T-cell (primary cell): ENCODE data around the gene DAB2IP. TPM values are rescaled to one million over a fixed set of nuclear protein-coding genes. Genes with fewer than 3 reads are reported as not detected.

Source experiments
- ATAC-seq, 4 experiments: fragments of 200-7000 bp in 3 of 4; fragments of 150-1000 bp in 1 of 4; cut with Tn5 transposase; replicated peaks in 1 of 4; 1 replicate in 3 of 4; 2 replicates in 1 of 4; pipeline ENCODE4 v1.10.0; 2021; ENCODE audit warnings: moderate library complexity in 3 of 4, mild to moderate bottlenecking in 2 of 4, moderate number of reproducible peaks in 1 of 4
- CTCF ChIA-PET, 2 donors: fragments of 300-600 bp; sonication (Branson Sonifier 250); formaldehyde crosslinking; loops; one replicate each; lab custom pipeline; 2022; ENCODE audit warnings: antibody characterized with exemption in 2 of 2; lab: Charles Lee
- POLR2A ChIA-PET, 2 donors: fragments of 300-600 bp; sonication (Branson Sonifier 250); formaldehyde crosslinking; loops; one replicate each; lab custom pipeline; 2022; ENCODE audit warnings: antibody characterized with exemption in 2 of 2; lab: Charles Lee
- DNase-seq, 35 experiments: peaks; one replicate each; pipeline versions ENCODE4 v3.0.0 to v3.0.0-alpha.2; 2013 to 2023
- H3K27ac ChIP-seq: one replicate; pipeline ENCODE4 v1.5.1; 2013; ENCODE audit warnings: low read length
- H3K27me3 ChIP-seq, 2 experiments: replicated peaks in 1 of 2; 1 replicate in 1 of 2; 2 replicates in 1 of 2; pipeline versions ENCODE4 v1.6.1 to v1.7.0; 2013; ENCODE audit warnings: low read length in 1 of 2, mixed read lengths in 1 of 2; ENCODE audit not compliant: control insufficient read depth in 2 of 2, insufficient read depth in 2 of 2; ENCODE audit errors: extremely low read depth in 1 of 2
- H3K36me3 ChIP-seq, 2 donors: 1 replicate in 1 of 2; 2 replicates in 1 of 2; pipeline versions ENCODE4 v1.6.1 to v1.7.0; 2013; ENCODE audit warnings: low read length in 1 of 2; ENCODE audit not compliant: control insufficient read depth in 2 of 2, insufficient read depth in 1 of 2; ENCODE audit errors: extremely low read depth in 1 of 2
- H3K4me1 ChIP-seq, 2 experiments: 1 replicate in 1 of 2; 2 replicates in 1 of 2; pipeline versions ENCODE4 v1.6.1 to v1.7.0; 2013; ENCODE audit warnings: low read length in 2 of 2, mixed read lengths in 1 of 2; ENCODE audit not compliant: insufficient read depth in 2 of 2, control insufficient read depth in 1 of 2; ENCODE audit errors: extremely low read depth in 1 of 2
- H3K4me3 ChIP-seq, 2 donors: 1 replicate in 1 of 2; 2 replicates in 1 of 2; pipeline versions ENCODE4 v1.5.1 to v1.7.0; 2013; ENCODE audit warnings: mild to moderate bottlenecking in 2 of 2, low read length in 1 of 2, moderate library complexity in 1 of 2; ENCODE audit not compliant: control insufficient read depth in 1 of 2; ENCODE audit errors: extremely low read depth in 1 of 2
- H3K9me3 ChIP-seq: 2 replicates; pipeline ENCODE4 v1.7.0; 2013
- H3K27ac Mint-ChIP-seq, 2 donors: one replicate each; pipeline ENCODE4 v1.8.0; 2020 to 2021; ENCODE audit warnings: mild to moderate bottlenecking in 2 of 2, mixed read lengths in 2 of 2
- H3K27me3 Mint-ChIP-seq, 2 donors: one replicate each; pipeline ENCODE4 v1.8.0; 2021 to 2022; ENCODE audit warnings: mixed read lengths in 2 of 2
- H3K36me3 Mint-ChIP-seq: one replicate; pipeline ENCODE4 v1.8.0; 2021; ENCODE audit warnings: mixed read lengths
- H3K4me1 Mint-ChIP-seq, 3 donors: one replicate each; pipeline ENCODE4 v1.8.0; 2020 to 2022; ENCODE audit warnings: mixed read lengths in 3 of 3, mild to moderate bottlenecking in 1 of 3
- H3K4me3 Mint-ChIP-seq, 3 donors: one replicate each; pipeline ENCODE4 v1.8.0; 2020 to 2022; ENCODE audit warnings: mild to moderate bottlenecking in 3 of 3, mixed read lengths in 3 of 3, moderate library complexity in 3 of 3
- H3K9me3 Mint-ChIP-seq, 3 donors: one replicate each; pipeline ENCODE4 v1.8.0; 2020 to 2022; ENCODE audit warnings: mixed read lengths in 3 of 3
- WGBS: methylation state at CpG from one replicate; pipeline ENCODE4 v1.1.5; 2013; ENCODE audit warnings: missing lambda C conversion rate; ENCODE audit not compliant: insufficient coverage; 5-methylcytosine and 5-hydroxymethylcytosine counted together
- total RNA-seq, 35 experiments: library from RNA in 6 of 35; stranded (reverse) in 6 of 35; fragments of 120-200 nt in 1 of 35; gene quantifications; one replicate each; pipeline versions ENCODE4 v1.2.1 to v1.2.4 and lab custom pipeline; 2013 to 2026

DAB2IP gene
- total RNA-seq, 5 donors from 2014 or later (not counting 1 experiment from before 2014, with no cell fraction given) = 0.22 to 0.53 (median 0.34) TPM; not detected in 1

- peaks cover 0 to 9% of the 10 kb centered on the region in 2 experiments for H3K4me1 ChIP-seq
- no peaks in the 10 kb centered on the region for H3K9me3 ChIP-seq
- ChIA-PET POLR2A (no interaction called here), CTCF (interaction anchor here in 1 of 2 donors (0.6 kb wide), 1 partner anchor 38 kb away, joined by 3 read pairs; no protein-coding TSS in a partner anchor)
- Mint-ChIP-seq H3K36me3 (no peaks in the 10 kb centered on the region), H3K9me3 (no peaks in the 10 kb centered on the region), H3K4me3 (no peak overlapping the region), H3K4me1 (peaks cover 14 to 18% (median 18%) of the 10 kb centered on the region in 3 donors), H3K27me3 (peaks cover 33 to 63% of the 10 kb centered on the region in 2 donors), H3K27ac (no peak overlapping the region)
- no peaks in the 10 kb centered on the region for H3K36me3 ChIP-seq
- DNase-seq (no peak), ATAC-seq (no peak)
- H3K27ac ChIP-seq = no peak overlapping the region
- 89% methylated on average over 1 of the region's 6 CpGs for WGBS
- H3K4me3 ChIP-seq = no peak overlapping the region
- H3K27me3 ChIP-seq = peaks cover 0 to 66% of the 10 kb centered on the region in 2 experiments
These were observed 41.4 kb upstream of the DAB2IP start for GRCh38 chr9:121609822-121610637.

GRCh38 chr9:121610638-121610953 is 40.8 kb upstream of the DAB2IP start:
- peaks cover 14 to 18% (median 18%) of the 10 kb centered on the region in 3 donors for H3K4me1 Mint-ChIP-seq
- H3K27ac Mint-ChIP-seq = no peak overlapping the region
- POLR2A ChIA-PET = no interaction called here
- WGBS = 80% methylated on average over 1 of the region's 9 CpGs
- H3K36me3 Mint-ChIP-seq = no peaks in the 10 kb centered on the region
- Histone ChIP-seq H3K36me3 (no peaks in the 10 kb centered on the region), H3K27ac (no peak overlapping the region), H3K9me3 (no peaks in the 10 kb centered on the region), H3K4me1 (peaks cover 0 to 9% of the 10 kb centered on the region in 2 experiments), H3K4me3 (no peak overlapping the region), H3K27me3 (peaks cover 0 to 61% of the 10 kb centered on the region in 2 experiments)
- peaks cover 37 to 64% of the 10 kb centered on the region in 2 donors for H3K27me3 Mint-ChIP-seq
- no peaks in the 10 kb centered on the region for H3K9me3 Mint-ChIP-seq
- ATAC-seq (no peak), DNase-seq (no peak)
- H3K4me3 Mint-ChIP-seq = no peak overlapping the region
- CTCF ChIA-PET = interaction anchor here in 1 of 2 donors (0.6 kb wide), 1 partner anchor 38 kb away, joined by 3 read pairs; no protein-coding TSS in a partner anchor

- Histone ChIP-seq H3K9me3 (no peaks in the 10 kb centered on the region), H3K27me3 (peaks cover 0 to 67% of the 10 kb centered on the region in 2 experiments), H3K27ac (no peak overlapping the region), H3K4me3 (peak overlapping the region in 1 of 2 donors; percentile 11), H3K36me3 (no peaks in the 10 kb centered on the region), H3K4me1 (peaks cover 0 to 9% of the 10 kb centered on the region in 2 experiments)
- H3K27ac Mint-ChIP-seq = no peak overlapping the region
- DNase-seq = no peak
- ChIA-PET CTCF (no interaction called here), POLR2A (no interaction called here)
- H3K36me3 Mint-ChIP-seq = no peaks in the 10 kb centered on the region
- H3K27me3 Mint-ChIP-seq = peaks cover 41 to 66% of the 10 kb centered on the region in 2 donors
- peaks cover 14 to 18% (median 18%) of the 10 kb centered on the region in 3 donors for H3K4me1 Mint-ChIP-seq
- no peaks in the 10 kb centered on the region for H3K9me3 Mint-ChIP-seq
- 10% methylated on average over 2 of the region's 9 CpGs for WGBS
- no peak for ATAC-seq
- H3K4me3 Mint-ChIP-seq = peak overlapping the region in 1 of 3 donors; percentile 25
These were observed 38.9 kb upstream of the DAB2IP start for GRCh38 chr9:121612511-121612998.

DNA sequence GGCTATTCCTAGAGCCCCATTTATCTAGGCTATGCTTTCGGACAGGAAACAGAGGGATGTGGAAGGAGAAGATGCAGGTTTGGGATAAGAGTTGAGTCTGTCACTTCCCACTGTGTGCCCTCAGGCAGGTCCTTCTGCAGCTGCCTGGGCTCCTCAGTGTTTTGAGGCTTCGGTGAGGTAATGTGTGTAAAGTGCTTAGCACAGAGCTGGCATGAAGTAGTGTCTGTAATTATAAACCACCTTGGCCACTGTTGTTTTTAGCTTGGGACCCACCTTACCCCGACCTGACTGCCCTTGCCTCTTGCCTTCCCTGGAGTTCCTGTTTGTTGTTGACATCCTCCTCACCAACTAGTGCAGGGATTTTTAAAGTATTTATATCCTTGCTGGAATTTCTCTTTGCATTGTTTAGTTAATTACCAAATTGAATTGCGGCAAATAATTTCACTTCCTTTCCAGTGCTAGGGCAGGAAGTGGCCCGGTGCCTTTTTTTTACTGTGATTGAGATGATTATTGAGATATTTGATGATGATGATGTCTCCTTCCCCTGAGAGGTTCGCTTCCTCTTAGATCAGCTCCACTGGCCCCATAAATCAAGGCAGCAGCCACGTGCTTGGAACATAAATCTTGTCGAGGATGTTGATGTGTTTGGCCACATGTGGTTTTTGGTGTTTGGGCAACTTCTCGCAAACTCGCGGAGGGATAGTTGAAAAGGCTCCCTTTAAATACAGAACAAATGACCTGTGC is 38.3 kb upstream of the DAB2IP start:
- Histone ChIP-seq H3K36me3 (no peaks in the 10 kb centered on the region), H3K27ac (no peak overlapping the region), H3K9me3 (no peaks in the 10 kb centered on the region), H3K27me3 (peaks cover 0 to 65% of the 10 kb centered on the region in 2 experiments), H3K4me1 (peaks cover 0 to 9% of the 10 kb centered on the region in 2 experiments), H3K4me3 (peak overlapping the region in 1 of 2 donors; percentile 11)
- no peak for DNase-seq
- no peaks in the 10 kb centered on the region for H3K36me3 Mint-ChIP-seq
- CTCF ChIA-PET = no interaction called here
- no peak overlapping the region for H3K27ac Mint-ChIP-seq
- ATAC-seq = no peak
- POLR2A ChIA-PET = no interaction called here
- no peaks in the 10 kb centered on the region for H3K9me3 Mint-ChIP-seq
- peak overlapping the region in 1 of 3 donors; percentile 31 for H3K4me3 Mint-ChIP-seq
- peaks cover 37 to 60% of the 10 kb centered on the region in 2 donors for H3K27me3 Mint-ChIP-seq
- WGBS = 0% methylated on average over 2 of the region's 11 CpGs
- peaks cover 14 to 18% (median 18%) of the 10 kb centered on the region in 3 donors for H3K4me1 Mint-ChIP-seq

DNA sequence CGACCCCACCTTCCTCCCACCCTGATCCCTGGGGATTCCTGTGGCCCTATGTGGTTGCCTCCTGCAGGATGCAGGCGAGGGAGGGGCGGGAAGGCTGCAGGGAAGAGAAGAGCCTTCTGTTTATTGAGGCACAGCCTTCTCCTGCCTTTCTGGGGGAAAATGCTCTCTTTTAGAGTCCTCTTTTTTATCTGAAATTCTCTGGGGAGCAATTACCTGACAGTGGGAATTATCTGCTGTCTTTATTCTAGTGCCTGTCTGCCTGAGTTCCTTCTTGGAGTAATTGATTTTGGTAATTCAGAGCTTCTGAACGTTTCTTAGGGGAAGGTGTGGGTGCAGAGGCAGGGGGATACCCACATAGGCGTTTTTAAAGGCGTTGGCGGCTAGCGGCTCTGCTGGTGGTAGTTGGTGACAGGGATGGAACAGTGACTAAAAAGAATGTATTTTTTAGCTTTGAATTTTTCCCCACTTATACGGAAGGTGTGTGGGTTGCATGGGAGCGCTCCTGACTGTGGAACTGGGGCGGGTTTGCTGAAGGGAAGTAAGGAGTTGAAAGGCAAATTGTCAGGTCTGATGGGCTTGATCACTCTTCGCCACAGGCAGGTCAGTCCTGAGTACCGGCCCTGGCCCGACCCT is 35.2 kb upstream of the DAB2IP start:
- H3K4me1 ChIP-seq = peaks cover 0 to 9% of the 10 kb centered on the region in 2 experiments
- POLR2A ChIA-PET = no interaction called here
- H3K27me3 Mint-ChIP-seq = peaks cover 22 to 43% of the 10 kb centered on the region in 2 donors

GRCh38 chr9:121618504-121618903 is 32.9 kb upstream of the DAB2IP start:
- H3K4me1 ChIP-seq = no peaks in the 10 kb centered on the region
- H3K36me3 ChIP-seq = no peaks in the 10 kb centered on the region
- Mint-ChIP-seq H3K4me3 (no peak overlapping the region), H3K36me3 (no peaks in the 10 kb centered on the region), H3K9me3 (no peaks in the 10 kb centered on the region), H3K27me3 (peaks cover 16 to 29% of the 10 kb centered on the region in 2 donors), H3K27ac (no peak overlapping the region), H3K4me1 (peaks cover 4% of the 10 kb centered on the region in 3 donors)
- peaks cover 0 to 34% of the 10 kb centered on the region in 2 experiments for H3K27me3 ChIP-seq
- H3K4me3 ChIP-seq = no peak overlapping the region
- WGBS = 60% methylated on average over 5 of the region's 9 CpGs
- POLR2A ChIA-PET = no interaction called here
- CTCF ChIA-PET = no interaction called here
- DNase-seq = no peak
- H3K9me3 ChIP-seq = no peaks in the 10 kb centered on the region
- no peak overlapping the region for H3K27ac ChIP-seq
- ATAC-seq = no peak

More for the DNA sequence above, 35.2 kb upstream of the DAB2IP start:
- Mint-ChIP-seq H3K27ac (no peak overlapping the region), H3K4me3 (no peak overlapping the region), H3K9me3 (no peaks in the 10 kb centered on the region), H3K36me3 (no peaks in the 10 kb centered on the region), H3K4me1 (peaks cover 14 to 18% (median 18%) of the 10 kb centered on the region in 3 donors)
- no peaks in the 10 kb centered on the region for H3K36me3 ChIP-seq
- DNase-seq = no peak
- no peak overlapping the region for H3K4me3 ChIP-seq
- no peak overlapping the region for H3K27ac ChIP-seq
- H3K27me3 ChIP-seq = peaks cover 0 to 41% of the 10 kb centered on the region in 2 experiments
- ATAC-seq = no peak
- H3K9me3 ChIP-seq = no peaks in the 10 kb centered on the region
- WGBS = 82% methylated on average over 5 of the region's 14 CpGs
- CTCF ChIA-PET = no interaction called here
